ENCODE results near the gene IGFL1. TPM values are rescaled to one million over a fixed set of nuclear protein-coding genes. Genes with fewer than 3 reads are reported as not detected.
"Not testable (repeated sequence)": the region's sequence is repeated elsewhere in the genome, so short reads cannot be mapped to it uniquely, and the experiment has no call there.

Gene IGFL1
- total RNA-seq, 3 donors from 2014 or later, result not detected

DNA sequence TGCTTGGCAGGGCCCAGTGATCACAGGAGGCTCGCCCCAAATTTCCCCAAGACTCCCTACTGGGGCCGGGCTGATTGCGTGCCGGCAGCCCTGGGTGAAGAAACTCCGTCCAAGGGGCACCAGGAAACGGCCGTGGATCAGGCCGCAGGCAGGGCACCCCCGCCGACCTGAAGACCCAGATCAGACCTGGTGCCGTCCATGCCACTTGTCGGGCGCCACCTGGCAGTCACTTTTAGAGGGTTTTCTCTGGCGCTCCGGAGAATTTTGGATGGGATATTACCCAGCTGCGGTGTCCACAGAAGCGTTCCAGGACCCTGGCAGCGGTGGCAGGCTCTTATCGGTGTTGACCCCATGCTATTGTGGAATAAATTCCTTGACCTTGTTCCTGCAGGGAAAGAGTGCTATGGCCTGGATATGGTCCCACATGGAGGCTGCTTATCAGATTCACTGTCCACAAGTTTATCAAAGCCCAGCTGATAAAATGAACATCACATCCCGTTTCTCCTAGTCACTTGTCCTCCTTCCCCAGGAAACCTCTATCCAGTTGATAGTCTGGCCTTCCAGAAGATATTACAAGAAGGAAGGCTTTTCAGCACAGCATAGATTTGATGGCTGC lies 43.3 kb upstream of the IGFL1 start:
- Histone ChIP-seq H3K9me3 (no peaks in the 10 kb centered on the region), H3K36me3 (ENCODE audit: low read depth) (no peaks in the 10 kb centered on the region), H3K4me3 (no peak overlapping the region), H3K4me1 (ENCODE audit: low read depth) (no peaks in the 10 kb centered on the region)
- intact Hi-C loops (cut with DNase I, micrococcal nuclease), result no loop called here
- DNase-seq, result no peak
- ATAC-seq, result no peak
- TF ChIP-seq CTCF (IDR thresholded peaks at IDR 0.05), result no peak

- no peak for DNase-seq
- Histone ChIP-seq H3K4me3 (no peak overlapping the region), H3K36me3 (ENCODE audit: low read depth) (no peaks in the 10 kb centered on the region), H3K4me1 (ENCODE audit: low read depth) (no peaks in the 10 kb centered on the region), H3K9me3 (no peaks in the 10 kb centered on the region)
- intact Hi-C loops (cut with DNase I, micrococcal nuclease), result no loop called here
- no peak for TF ChIP-seq CTCF (IDR thresholded peaks at IDR 0.05)
- no peak for ATAC-seq
Observed at GRCh38 chr19:46186717-46187101, 42.8 kb upstream of the IGFL1 start.

GRCh38 chr19:46189971-46190888 lies 39.3 kb upstream of the IGFL1 start:
- DNase-seq, result no peak
- intact Hi-C loops (cut with DNase I, micrococcal nuclease), result loop anchor here (2.0 to 10.0 kb wide), 2 partner anchors 105 to 107 kb away; no protein-coding TSS in a partner anchor
- no peak for ATAC-seq

DNA sequence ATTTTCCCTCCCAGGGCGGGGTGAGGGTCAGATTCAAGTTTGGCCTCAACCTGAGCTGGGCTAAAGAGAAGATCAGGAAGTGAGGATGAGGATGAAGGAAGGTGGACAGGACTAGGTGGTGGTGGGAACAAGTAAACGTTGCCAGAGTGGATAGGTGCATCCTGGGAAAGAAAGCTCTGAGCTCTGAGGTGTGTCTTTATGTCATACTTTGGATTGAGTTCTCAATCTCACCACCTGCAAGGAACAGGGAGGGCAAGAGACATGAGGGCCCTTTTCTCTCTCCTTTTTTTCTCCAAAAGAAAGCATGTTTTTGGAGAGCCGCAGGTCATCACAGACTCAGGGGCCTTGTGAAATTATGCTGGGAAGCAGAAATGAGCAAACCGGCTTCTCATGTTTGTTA lies 38.2 kb upstream of the IGFL1 start:
- Histone ChIP-seq H3K4me3 (no peak overlapping the region), H3K9me3 (no peaks in the 10 kb centered on the region), H3K4me1 (ENCODE audit: low read depth) (no peaks in the 10 kb centered on the region), H3K36me3 (ENCODE audit: low read depth) (no peaks in the 10 kb centered on the region)
- intact Hi-C loops (cut with DNase I, micrococcal nuclease), result loop anchor here in 1 of 2 donors (10.0 kb wide), 1 partner anchor 107 kb away; no protein-coding TSS in a partner anchor
- DNase-seq (no peak), ATAC-seq (no peak)
- no peak for TF ChIP-seq CTCF (IDR thresholded peaks at IDR 0.05)

More at GRCh38 chr19:46189971-46190888, 39.3 kb upstream of the IGFL1 start:
- no peak for TF ChIP-seq CTCF (IDR thresholded peaks at IDR 0.05)
- H3K4me3 ChIP-seq, result no peak overlapping the region
- no peaks in the 10 kb centered on the region for H3K4me1 ChIP-seq (ENCODE audit: low read depth)
- no peaks in the 10 kb centered on the region for H3K36me3 ChIP-seq (ENCODE audit: low read depth)
- H3K9me3 ChIP-seq, result no peaks in the 10 kb centered on the region

GRCh38 chr19:46191972-46192371 lies 37.6 kb upstream of the IGFL1 start:
- Histone ChIP-seq H3K4me3 (no peak overlapping the region), H3K9me3 (no peaks in the 10 kb centered on the region), H3K4me1 (ENCODE audit: low read depth) (no peaks in the 10 kb centered on the region), H3K36me3 (ENCODE audit: low read depth) (no peaks in the 10 kb centered on the region)
- intact Hi-C loops (cut with DNase I, micrococcal nuclease), result loop anchor here in 1 of 2 donors (10.0 kb wide), 1 partner anchor 107 kb away; no protein-coding TSS in a partner anchor
- ATAC-seq, result no peak
- TF ChIP-seq CTCF (IDR thresholded peaks at IDR 0.05), result no peak
- DNase-seq, result no peak

- H3K36me3 ChIP-seq (ENCODE audit: low read depth); DNase-seq; H3K4me3 ChIP-seq; ATAC-seq; H3K9me3 ChIP-seq; H3K4me1 ChIP-seq (ENCODE audit: low read depth): not testable (repeated sequence)
- intact Hi-C loops (cut with DNase I, micrococcal nuclease), result loop anchor here in 1 of 2 donors (10.0 kb wide), 1 partner anchor 108 kb away; no protein-coding TSS in a partner anchor
Observed at GRCh38 chr19:46192626-46192991, 36.9 kb upstream of the IGFL1 start.

Measured in mucosa of descending colon (tissue), 3 donors.